Measurements from ENCODE around the gene PCDH15. TPM values are rescaled to one million over a fixed set of nuclear protein-coding genes. Genes with fewer than 3 reads are reported as not detected.

The PCDH15 gene
- total RNA-seq, 1 experiment from 2014 or later: 0.11 TPM

DNA sequence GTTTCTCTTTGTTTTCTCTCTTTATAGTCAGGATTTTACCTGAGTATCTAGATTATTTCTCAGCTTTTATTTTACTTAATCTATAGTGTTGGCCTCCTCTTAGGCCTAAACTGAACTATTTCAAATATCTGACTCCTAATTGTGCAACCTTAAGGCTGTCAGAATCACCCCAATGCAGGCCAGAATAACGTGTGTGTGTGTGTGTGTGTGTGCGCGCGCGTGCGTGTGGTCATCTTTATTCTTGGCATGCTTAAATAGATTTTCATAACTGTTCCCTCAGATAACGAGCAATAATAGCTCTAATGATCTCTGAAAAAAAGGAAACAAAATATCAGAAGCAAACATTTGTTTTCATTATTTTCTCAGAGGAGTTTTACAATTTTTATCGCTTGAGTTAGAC, 92.4 kb downstream of the PCDH15 start:
- DNase-seq (ENCODE audit: low read depth): no peak

DNA sequence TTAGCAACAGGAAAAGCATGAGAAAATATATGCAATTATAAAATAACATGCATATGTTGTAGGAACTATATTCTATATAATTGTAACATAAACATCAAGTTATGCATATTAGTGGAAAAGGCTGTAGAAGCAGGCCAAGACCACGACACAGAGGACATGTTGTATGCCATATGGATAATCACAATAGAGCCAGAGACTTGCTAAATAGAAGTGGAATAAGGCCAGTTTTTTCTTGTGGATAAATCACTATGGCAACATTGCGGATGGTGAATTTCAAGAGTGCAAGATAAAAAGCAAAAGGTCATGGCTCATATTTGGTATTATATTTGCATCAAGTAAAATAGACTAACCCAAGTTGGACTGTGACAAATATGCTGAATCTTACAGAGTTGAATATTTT, 93.0 kb downstream of the PCDH15 start:
- no peak for DNase-seq (ENCODE audit: low read depth)

DNA sequence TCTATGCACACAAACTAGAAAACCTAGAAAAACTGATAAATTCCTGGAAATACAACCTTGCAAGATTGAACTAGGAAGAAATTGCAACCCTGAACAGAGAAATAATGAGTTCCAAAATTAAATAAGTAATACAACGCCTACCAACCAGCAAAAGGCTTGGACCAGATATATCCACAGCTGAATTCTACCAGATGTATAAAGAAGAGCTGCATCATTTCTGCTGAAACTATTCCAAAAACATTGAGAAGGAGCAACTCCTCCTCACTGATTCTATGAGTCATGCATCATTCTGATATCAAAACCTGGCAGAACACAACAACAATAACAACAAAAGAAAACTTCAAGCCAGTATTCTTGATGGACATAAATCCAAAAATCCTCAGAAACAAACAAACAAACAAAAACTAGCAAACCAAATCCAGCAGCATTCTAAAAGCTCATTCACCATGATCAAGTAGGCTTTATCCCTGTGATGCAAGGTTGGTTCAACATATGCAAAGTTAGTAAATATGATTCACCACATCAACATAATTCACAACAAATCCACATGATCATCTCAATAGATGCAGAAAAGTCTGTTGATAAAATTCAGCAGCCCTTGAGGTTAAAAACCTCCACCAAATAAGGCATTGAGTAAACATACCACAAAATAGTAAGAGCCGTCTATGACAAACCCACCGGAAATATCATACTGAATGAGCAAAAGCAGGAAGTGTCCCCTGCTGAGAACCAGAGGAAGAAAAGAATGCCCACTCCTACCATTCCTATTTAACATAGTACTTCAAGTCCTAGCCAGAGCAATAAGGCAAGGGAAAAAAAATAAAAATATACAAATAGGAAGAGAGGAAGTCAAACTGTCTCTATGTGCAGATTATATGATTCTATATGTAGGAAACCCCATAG, 98.2 kb downstream of the PCDH15 start:
- DNase-seq (ENCODE audit: low read depth): no peak

DNA sequence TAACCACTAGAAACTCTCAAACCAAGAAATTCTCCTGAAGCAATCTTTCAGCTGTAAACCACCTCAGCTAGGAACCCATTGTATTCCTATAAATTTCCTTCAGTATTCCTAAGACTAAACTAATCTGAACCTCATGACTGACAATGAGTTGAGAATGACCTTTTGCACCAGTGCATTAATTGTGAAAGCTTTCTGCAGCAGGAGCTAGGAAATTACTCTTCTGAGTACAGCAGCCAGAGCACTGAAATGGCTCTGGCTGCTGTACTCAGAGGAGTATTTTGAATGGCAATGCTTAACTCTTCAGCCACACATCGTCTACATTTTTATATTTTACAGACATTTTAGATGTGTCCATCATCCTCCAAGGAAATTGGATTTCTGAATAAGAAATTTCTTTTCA, 109.7 kb downstream of the PCDH15 start:
- no peak for DNase-seq (ENCODE audit: low read depth)

- no peak for DNase-seq (ENCODE audit: low read depth)
Observed at GRCh38 chr10:54682554-54682953, 118.5 kb downstream of the PCDH15 start.

DNA sequence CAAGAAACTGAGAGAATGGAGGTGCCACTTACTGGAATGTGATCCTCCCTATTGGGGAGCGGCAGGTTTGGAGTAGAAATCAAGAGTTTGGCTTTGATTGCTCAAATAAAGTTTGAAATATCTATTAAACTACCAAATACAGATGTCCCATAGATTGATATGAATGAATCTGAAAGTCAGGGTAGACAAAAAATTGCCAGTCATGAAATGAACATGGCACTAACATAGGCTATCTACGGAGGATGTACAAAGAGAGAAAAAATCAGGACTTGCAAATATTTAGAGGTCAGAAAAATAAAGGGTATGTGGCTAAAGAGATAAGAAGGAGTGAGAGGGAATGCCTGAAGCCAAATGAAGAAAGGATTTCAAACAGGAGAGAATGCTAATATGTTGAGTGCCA, 119.9 kb downstream of the PCDH15 start:
- no peak for DNase-seq (ENCODE audit: low read depth)

DNA sequence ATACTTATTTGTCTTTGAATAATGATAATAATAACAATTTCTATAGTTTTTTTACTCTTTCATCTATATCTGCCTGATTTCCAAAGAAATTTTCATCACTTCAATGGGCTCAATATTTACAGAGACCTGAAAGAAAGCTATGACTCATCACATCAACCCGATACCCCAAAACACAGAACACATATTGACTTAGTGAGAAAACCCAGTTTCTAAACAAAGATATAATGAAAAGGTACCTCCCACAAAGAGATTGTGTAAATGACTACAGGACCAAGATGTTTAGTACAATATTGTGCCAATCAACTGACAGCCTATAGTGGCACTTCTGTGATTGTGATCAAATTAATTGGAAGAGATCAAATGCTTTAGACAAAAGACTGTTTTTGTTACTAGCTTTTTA, 133.9 kb downstream of the PCDH15 start:
- DNase-seq (ENCODE audit: low read depth): no peak

GRCh38 chr10:54666192-54666591, 134.8 kb downstream of the PCDH15 start:
- no peak for DNase-seq (ENCODE audit: low read depth)

DNA sequence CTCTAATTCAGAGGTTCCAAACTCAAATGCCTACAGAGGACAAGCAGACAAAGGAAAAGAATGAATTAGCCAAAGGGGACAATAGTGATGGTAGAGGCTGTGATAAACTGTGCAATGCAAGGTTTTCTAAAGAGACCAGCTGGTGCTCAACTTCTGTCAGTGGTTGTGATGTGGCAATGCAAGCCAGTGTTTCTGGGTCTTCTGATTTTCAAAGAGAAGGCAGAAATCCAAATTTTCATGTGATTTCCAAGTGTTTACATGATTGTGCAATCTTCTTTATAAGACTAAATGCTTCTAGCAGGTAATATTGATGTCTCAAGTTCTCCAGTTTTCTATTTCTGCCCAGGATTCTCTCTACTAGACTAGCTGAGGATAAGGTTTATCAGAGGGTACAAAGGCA, 135.9 kb downstream of the PCDH15 start:
- no peak for DNase-seq (ENCODE audit: low read depth)

DNA sequence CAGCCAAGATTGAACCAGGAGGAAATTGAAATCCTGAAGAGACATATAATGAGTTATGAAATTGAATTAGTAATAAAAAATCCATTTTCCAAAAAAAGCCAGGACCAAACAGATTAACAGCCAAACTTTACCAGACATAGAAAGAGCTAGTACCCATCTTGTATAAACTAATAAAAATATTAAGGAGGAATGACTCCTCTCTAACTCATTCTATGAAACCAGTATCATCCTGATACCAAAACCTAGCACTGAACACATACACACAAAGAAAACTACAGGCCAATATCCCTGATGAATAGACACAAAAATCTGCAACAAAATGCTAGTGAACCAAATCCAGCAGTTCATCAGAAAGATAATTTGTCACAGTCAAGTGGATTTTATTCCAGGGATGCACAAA, 140.6 kb downstream of the PCDH15 start:
- DNase-seq (ENCODE audit: low read depth): no peak

GRCh38 chr10:54656643-54657042, 144.4 kb downstream of the PCDH15 start:
- no peak for DNase-seq (ENCODE audit: low read depth)

DNA sequence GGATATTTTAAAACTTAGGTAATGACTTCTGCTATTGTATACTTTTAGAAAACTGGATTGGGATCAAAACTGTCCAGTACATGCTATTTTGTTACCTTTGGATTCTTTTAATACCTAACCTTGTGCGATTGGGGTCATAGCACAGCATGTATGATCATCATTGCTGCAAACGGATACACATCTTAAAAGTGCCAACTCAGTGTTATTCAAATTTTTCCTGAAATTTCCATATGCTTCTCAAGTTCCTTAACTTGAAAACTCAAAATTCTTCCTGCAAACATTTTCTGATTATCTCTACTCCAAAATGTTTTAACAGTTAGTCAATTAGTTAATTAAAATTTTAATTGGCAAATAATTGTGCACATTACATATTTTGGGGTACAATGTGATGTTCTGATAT, 147.5 kb downstream of the PCDH15 start:
- no peak for DNase-seq (ENCODE audit: low read depth)

GRCh38 chr10:54650547-54650946, 150.5 kb downstream of the PCDH15 start:
- DNase-seq (ENCODE audit: low read depth): no peak

GRCh38 chr10:54622017-54622416, 179.0 kb downstream of the PCDH15 start:
- DNase-seq (ENCODE audit: low read depth): no peak

DNA sequence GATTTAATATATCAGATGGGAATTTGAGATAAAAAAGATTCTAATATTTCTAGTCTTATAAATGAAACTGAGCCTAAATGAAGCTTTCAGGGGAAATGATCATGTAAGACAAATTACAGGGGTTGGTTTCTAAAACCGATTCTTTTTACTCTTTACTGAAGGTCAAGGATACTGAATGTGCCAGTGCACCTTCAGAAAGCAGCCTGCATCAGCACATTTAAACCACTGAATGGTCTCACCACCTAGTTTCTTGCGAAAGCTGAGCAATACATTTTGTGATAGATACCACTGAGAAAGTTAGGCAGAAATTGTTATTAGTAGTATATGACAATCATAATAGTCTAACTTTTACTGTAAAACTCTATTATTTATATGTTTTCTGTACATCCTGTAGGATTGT, 180.7 kb downstream of the PCDH15 start:
- no peak for DNase-seq (ENCODE audit: low read depth)

DNA sequence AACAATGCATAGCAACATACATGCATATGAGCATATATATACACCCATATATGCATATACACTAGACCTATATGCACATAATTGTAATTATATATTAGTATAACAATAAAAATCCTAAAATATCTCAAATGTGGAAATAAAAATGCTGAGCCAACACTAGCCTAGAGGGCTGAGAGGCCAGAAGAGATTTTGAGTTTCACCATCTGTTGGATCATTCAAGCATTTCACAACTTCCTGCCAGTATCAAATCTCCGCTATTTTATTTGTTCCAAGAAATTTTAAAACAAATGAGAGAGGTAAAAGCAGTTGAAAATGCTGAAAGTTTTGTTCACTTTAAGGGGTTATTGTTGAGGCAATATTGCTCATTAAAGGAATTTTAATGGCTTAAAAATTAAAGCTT, 187.0 kb downstream of the PCDH15 start:
- peak; percentile 9 for DNase-seq (ENCODE audit: low read depth)

DNA sequence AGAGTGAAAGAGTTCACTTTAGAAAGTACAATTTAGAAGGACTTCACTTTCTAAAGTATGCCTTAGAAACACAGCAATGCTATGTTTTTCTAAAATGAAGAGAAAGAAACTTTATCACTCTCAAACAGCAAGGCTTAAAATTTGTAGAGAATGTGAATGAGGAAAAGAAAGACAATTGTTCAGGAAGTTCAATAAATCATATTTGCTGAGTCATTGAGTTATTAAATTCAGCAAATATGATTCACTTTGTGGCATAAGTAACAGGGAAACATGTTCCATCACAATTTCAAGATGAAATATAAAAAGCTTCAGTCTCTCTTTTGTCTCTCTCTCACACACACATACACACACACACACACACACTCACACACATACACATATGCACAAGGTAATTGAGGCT, 187.9 kb downstream of the PCDH15 start:
- peak; percentile 0 for DNase-seq (ENCODE audit: low read depth)

DNA sequence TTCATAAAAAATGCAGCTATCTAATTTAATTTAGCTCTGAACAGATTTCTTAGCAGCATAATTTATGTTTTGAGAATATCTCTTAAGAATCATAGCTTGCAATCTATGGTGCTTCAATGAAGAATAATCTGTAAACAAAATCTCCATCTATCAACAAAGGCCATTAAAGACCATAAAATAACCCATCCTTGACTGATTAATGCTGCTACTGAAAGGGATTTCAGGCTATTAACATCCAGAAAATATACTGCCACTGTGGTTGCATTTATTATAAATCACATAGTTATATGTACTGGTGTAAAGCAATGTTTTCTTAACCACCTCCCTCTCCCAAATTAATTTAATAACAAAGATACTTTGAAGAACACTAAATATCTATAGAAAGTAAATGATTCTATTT, 191.6 kb downstream of the PCDH15 start:
- DNase-seq (ENCODE audit: low read depth): no peak

GRCh38 chr10:54607983-54608382, 193.0 kb downstream of the PCDH15 start:
- DNase-seq (ENCODE audit: low read depth): no peak

DNA sequence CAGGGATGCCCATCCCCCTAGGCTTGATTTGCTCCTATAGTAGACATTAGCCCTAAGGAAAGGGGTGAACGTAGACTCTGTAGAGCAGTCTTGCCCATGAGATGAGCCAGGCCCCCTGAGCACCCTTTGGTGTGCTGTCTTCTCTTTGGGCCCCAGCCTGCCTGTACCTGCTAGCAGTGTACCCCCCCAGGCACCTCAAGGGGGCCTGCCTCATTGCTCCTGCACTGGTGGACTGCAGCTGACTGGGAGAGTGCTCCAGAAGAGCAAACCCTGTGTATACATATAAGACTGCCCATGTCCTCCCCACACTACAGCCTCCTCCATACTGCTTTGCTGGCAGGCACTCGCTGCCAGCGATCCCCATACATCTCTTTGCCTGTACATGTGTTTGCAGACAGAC, 206.7 kb downstream of the PCDH15 start:
- DNase-seq (ENCODE audit: low read depth): no peak

DNA sequence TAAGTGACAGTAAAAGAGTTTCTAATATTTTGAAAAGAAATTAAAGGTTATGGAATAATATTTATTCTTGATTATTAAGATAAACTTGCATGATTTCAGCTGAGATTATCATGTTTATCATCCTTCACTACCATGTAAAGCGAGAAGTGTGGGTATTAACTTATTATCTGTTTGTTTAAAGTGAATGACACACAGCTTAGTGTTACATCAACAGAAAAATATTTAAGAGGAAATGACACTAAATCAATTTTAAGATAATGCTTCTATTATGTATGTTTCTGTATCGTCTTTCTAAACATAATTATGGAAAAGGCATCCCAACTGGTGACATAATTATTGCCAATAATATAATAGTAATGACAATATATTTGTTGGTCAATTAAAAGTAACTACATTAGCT, 213.1 kb downstream of the PCDH15 start:
- no peak for DNase-seq (ENCODE audit: low read depth)

- DNase-seq (ENCODE audit: low read depth): no peak
Observed at GRCh38 chr10:54585572-54585971, 215.5 kb downstream of the PCDH15 start.

DNA sequence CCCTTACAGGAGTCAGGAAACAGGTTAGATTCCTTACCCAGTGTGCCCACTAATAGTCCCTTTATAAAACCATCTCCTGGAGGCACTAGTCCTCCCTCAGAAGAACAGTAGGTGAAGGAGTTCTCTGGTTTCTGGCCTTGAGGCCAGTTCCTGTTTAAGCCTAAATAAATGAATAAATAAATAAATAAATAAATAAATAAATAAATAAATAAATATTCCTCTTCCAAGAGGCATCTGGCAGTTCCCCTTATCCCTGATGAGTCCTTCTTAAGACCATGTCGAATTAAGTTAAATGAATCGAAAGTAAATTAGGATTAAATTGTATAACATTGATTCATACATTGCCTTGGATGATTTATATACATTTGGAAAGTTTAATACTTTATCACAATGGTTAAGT, 223.3 kb downstream of the PCDH15 start:
- no peak for DNase-seq (ENCODE audit: low read depth)

DNA sequence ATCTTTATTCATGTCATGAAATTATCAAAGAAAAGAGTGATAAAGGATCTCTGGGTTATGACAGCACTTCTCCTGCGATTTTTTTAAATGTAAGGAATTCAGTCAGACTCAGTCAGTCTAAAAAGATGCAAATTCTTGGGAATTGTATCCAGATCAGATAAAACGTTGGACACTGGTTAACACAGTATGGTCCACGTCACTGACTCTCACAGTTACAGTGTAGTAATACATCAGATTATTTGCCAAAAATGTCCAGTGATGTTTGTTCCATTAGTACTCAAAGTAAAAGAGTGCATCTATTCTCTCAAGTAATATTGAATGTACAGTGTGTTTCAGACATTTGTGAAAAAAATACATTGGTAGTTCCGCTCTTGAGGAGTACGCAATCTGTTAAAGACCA, 224.5 kb downstream of the PCDH15 start:
- no peak for DNase-seq (ENCODE audit: low read depth)

All from LHCN-M2 (cell line).